Measurements from ENCODE around the gene CCDC47.

DNA sequence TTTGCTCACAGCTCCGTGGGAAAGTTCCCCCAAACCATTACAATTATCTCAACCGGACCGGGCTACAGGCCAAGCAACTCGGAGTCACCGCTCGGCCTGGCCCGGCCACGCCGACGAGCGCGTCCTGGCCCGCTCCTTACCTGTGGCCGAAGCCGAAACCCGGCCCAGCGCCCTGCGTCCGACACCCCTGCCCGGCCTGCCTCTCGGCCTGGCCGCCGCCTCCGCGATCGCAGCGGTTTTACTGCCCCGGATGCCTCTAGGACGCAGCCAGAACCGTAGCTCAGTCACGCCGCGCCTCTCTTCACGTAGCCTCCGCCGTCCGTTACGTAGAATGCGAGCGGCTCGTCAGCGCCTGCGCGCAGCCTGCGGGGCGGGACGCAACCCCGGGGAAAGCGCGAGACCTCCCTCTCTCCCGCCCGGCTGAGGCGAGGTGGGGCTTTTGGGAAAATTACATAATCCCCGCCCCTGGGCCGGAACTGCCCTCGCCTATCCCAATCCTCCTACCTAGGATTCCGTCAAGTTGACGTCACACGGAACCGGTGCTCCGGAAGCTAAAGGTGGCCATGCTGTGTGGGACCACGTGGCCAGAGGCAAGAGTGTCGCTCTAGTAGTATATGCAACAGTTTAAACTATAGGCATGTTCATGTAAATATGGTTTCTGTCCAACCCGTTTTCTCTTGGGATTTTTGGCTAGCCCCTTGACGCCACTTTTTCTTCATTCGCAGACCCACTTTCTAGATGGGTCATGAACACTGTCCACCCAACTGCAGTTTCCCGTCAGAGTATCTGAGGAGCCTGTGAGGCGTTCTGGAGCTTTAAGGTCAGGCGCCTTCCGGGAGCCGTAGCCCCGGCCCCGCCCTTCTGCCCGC, at the start of gene CCDC47:
- TF ChIP-seq, protein P1, sequence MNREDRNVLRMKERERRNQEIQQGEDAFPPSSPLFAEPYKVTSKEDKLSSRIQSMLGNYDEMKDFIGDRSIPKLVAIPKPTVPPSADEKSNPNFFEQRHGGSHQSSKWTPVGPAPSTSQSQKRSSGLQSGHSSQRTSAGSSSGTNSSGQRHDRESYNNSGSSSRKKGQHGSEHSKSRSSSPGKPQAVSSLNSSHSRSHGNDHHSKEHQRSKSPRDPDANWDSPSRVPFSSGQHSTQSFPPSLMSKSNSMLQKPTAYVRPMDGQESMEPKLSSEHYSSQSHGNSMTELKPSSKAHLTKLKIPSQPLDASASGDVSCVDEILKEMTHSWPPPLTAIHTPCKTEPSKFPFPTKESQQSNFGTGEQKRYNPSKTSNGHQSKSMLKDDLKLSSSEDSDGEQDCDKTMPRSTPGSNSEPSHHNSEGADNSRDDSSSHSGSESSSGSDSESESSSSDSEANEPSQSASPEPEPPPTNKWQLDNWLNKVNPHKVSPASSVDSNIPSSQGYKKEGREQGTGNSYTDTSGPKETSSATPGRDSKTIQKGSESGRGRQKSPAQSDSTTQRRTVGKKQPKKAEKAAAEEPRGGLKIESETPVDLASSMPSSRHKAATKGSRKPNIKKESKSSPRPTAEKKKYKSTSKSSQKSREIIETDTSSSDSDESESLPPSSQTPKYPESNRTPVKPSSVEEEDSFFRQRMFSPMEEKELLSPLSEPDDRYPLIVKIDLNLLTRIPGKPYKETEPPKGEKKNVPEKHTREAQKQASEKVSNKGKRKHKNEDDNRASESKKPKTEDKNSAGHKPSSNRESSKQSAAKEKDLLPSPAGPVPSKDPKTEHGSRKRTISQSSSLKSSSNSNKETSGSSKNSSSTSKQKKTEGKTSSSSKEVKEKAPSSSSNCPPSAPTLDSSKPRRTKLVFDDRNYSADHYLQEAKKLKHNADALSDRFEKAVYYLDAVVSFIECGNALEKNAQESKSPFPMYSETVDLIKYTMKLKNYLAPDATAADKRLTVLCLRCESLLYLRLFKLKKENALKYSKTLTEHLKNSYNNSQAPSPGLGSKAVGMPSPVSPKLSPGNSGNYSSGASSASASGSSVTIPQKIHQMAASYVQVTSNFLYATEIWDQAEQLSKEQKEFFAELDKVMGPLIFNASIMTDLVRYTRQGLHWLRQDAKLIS (CRISPR knock-in tag; IDR thresholded peaks at IDR 0.05; ENCODE audit: borderline replicate concordance), result no peak; the same call in 1 of the 2 replicates
- peak; percentile 87 for TF ChIP-seq CREM (CRISPR knock-in tag; IDR thresholded peaks at IDR 0.05)
- TF ChIP-seq ZNF138 (CRISPR knock-in tag; conservative IDR thresholded peaks at IDR 0.05), result no peak
- TF ChIP-seq EMX1 (CRISPR knock-in tag; IDR thresholded peaks at IDR 0.05), result no peak
- TF ChIP-seq, protein P2, sequence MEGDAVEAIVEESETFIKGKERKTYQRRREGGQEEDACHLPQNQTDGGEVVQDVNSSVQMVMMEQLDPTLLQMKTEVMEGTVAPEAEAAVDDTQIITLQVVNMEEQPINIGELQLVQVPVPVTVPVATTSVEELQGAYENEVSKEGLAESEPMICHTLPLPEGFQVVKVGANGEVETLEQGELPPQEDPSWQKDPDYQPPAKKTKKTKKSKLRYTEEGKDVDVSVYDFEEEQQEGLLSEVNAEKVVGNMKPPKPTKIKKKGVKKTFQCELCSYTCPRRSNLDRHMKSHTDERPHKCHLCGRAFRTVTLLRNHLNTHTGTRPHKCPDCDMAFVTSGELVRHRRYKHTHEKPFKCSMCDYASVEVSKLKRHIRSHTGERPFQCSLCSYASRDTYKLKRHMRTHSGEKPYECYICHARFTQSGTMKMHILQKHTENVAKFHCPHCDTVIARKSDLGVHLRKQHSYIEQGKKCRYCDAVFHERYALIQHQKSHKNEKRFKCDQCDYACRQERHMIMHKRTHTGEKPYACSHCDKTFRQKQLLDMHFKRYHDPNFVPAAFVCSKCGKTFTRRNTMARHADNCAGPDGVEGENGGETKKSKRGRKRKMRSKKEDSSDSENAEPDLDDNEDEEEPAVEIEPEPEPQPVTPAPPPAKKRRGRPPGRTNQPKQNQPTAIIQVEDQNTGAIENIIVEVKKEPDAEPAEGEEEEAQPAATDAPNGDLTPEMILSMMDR (IDR thresholded peaks at IDR 0.05), result no peak
- no peak for TF ChIP-seq NR1H2 (CRISPR knock-in tag; IDR thresholded peaks at IDR 0.05)
- no peak; the same call in 1 of the 2 replicates for TF ChIP-seq JUN (CRISPR knock-in tag; IDR thresholded peaks at IDR 0.05)
- 0 out of 2 replicates have a peak, but pooled peaks have one; percentile 8 for TF ChIP-seq NFE2L1 (CRISPR knock-in tag; IDR thresholded peaks at IDR 0.05)
